Activated T-cell treated with anti-CD3 and anti-CD28 coated beads for 1 hour (primary cell): ENCODE measurements around the gene OSBPL2.

Experiments
- DNase-seq: peaks from one replicate; pipeline ENCODE4 v3.0.0-alpha.2; 2020; ENCODE audit warnings: low read depth

Gene OSBPL2

GRCh38 chr20:62235777-62236157, 2.6 kb upstream of the OSBPL2 start:
- no peak for DNase-seq

- no peak for DNase-seq
Measured at GRCh38 chr20:62236200-62236599, 2.1 kb upstream of the OSBPL2 start.

- DNase-seq = no peak
Measured at GRCh38 chr20:62236766-62237513, 1.4 kb upstream of the OSBPL2 start.

- no peak for DNase-seq
Measured at GRCh38 chr20:62237514-62237800, 864 bp upstream of the OSBPL2 start.

- DNase-seq = no peak
Measured at GRCh38 chr20:62238569-62239277, 402 bp downstream of the OSBPL2 start.

GRCh38 chr20:62239278-62239879, 1.1 kb downstream of the OSBPL2 start:
- DNase-seq = no peak

GRCh38 chr20:62240020-62240685, 1.8 kb downstream of the OSBPL2 start:
- DNase-seq = no peak

- DNase-seq = no peak
Measured at GRCh38 chr20:62241506-62241905, 3.2 kb downstream of the OSBPL2 start.

GRCh38 chr20:62242176-62242575, 3.9 kb downstream of the OSBPL2 start:
- no peak for DNase-seq

- no peak for DNase-seq
Measured at GRCh38 chr20:62243106-62243505, 4.8 kb downstream of the OSBPL2 start.

- DNase-seq = no peak
Measured at GRCh38 chr20:62243906-62244515, 5.7 kb downstream of the OSBPL2 start.

- no peak for DNase-seq
Measured at GRCh38 chr20:62244644-62245108, 6.4 kb downstream of the OSBPL2 start.

GRCh38 chr20:62245911-62246280, 7.6 kb downstream of the OSBPL2 start:
- no peak for DNase-seq

GRCh38 chr20:62246431-62246830, 8.1 kb downstream of the OSBPL2 start:
- no peak for DNase-seq

- no peak for DNase-seq
Measured at GRCh38 chr20:62246872-62247652, 8.7 kb downstream of the OSBPL2 start.

- no peak for DNase-seq
Measured at GRCh38 chr20:62248890-62249560, 10.7 kb downstream of the OSBPL2 start.

- DNase-seq = no peak
Measured at GRCh38 chr20:62252342-62252966, 14.1 kb downstream of the OSBPL2 start.

- DNase-seq = no peak
Measured at GRCh38 chr20:62253398-62253797, 15.1 kb downstream of the OSBPL2 start.

GRCh38 chr20:62254021-62254724, 15.9 kb downstream of the OSBPL2 start:
- no peak for DNase-seq

GRCh38 chr20:62255976-62256375, 17.7 kb downstream of the OSBPL2 start:
- DNase-seq = no peak
